GM12872 (cell line): ENCODE results near the gene NLGN4X.

Experiments used
- TF ChIP-seq, protein P1 (sequence below): IDR thresholded peaks from 3 replicates; pipeline ENCODE4 v1.5.1; 2011; ENCODE audit warnings: low read depth, mild to moderate bottlenecking, low read length, moderate library complexity; ENCODE audit not compliant: insufficient read depth

The NLGN4X gene

DNA sequence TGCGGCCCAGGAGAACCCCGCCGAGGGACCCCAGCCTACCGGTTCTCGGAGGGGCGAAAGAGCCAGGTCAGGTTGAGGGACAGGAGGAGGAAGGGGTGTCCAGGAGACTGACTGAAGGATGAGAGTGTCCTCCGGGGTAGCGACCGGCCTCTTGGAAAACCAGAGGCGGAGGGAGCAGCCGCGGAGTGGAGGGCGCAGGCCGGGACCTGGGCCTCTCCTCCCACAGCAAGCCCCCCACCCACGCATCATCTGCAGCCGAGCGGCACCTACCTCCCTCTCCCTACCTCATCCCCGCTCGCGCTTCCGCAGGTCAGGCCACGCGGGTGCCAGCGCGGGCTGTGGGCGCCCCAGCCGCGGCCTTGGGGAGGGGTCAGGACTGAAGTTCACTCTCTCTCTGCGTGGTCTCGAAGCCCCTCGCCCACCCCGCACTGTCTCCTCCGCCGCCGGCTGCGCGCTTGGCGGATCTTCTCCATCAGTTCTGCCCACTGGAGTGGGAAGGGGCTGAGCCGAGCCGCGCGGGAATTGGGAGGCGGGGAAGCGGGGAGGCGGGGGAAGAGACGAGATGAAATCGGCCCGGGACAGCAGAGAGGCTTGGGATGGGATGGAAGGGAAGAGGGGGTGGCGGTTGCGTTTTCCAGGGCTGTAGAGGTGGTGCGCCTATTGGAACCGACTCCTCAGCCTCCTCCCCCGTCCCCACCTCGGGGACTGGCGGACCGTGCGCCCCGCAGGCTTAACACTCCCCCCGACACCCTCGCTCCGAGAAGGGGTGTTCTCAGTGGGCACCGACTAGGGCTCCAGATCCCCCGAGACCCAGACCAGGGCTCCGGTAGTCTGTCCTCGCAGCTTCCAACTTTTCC lies 1.8 kb downstream of the NLGN4X start:
- TF ChIP-seq, protein P1, sequence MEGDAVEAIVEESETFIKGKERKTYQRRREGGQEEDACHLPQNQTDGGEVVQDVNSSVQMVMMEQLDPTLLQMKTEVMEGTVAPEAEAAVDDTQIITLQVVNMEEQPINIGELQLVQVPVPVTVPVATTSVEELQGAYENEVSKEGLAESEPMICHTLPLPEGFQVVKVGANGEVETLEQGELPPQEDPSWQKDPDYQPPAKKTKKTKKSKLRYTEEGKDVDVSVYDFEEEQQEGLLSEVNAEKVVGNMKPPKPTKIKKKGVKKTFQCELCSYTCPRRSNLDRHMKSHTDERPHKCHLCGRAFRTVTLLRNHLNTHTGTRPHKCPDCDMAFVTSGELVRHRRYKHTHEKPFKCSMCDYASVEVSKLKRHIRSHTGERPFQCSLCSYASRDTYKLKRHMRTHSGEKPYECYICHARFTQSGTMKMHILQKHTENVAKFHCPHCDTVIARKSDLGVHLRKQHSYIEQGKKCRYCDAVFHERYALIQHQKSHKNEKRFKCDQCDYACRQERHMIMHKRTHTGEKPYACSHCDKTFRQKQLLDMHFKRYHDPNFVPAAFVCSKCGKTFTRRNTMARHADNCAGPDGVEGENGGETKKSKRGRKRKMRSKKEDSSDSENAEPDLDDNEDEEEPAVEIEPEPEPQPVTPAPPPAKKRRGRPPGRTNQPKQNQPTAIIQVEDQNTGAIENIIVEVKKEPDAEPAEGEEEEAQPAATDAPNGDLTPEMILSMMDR: no peak

DNA sequence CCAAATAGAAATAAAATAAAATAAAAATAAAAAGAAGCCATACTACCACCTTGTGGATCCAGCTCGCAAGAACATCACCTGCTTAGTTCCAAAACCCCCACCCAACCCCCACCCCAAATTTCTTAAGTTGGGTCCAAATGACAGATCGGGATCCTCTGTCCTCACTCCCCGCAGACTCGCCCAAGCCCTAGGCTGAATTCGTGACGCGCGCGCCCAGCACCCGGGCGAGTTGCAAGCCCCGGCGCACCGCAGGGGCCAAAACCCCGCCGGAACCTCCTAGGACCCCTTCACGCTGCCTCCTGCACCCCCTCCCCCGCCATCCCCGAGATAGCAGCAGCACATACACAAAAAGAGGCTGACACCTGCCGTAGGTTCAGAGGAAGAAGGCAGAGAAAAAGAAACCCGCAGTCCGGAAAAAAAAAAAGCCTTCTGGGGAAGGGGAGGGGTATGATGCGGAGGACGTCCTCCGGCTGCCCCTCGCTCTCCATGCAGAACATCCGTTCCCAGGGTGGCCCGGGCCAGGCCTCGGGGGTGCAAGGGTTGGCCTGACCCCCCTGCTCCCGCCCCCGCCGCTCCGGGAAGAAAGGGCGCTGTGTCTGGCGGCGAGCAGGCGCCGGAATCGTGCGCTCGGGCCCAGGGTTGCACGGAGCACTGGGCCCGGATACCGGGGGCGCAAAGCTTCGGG lies 2.6 kb downstream of the NLGN4X start:
- TF ChIP-seq, protein P1: no peak

GRCh38 chrX:6225288-6225910 lies 3.3 kb downstream of the NLGN4X start:
- TF ChIP-seq, protein P1: no peak

GRCh38 chrX:6223516-6223915 lies 5.2 kb downstream of the NLGN4X start:
- TF ChIP-seq, protein P1: no peak

DNA sequence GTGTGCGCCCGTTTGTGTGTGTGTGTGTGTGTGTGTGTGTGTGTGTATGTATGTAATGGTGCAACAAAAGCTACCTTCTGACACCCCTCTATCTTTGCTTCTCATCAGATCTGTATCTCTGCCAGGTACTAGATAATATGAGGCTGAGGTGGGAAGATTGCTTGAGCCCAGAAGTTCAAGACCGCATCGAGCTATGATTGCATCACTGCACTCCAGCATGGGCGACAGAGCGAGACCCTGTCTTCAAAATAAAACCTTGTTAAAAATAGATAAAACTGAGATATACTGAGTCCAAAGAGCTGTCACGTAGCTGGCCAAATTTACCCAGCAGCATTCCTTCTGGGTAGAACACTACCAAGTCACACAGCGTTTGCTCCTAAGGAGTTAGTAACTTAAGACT lies 18.4 kb downstream of the NLGN4X start:
- TF ChIP-seq, protein P1: no peak

- TF ChIP-seq, protein P1: no peak
Measured at GRCh38 chrX:6203462-6204215, 25.0 kb downstream of the NLGN4X start.

DNA sequence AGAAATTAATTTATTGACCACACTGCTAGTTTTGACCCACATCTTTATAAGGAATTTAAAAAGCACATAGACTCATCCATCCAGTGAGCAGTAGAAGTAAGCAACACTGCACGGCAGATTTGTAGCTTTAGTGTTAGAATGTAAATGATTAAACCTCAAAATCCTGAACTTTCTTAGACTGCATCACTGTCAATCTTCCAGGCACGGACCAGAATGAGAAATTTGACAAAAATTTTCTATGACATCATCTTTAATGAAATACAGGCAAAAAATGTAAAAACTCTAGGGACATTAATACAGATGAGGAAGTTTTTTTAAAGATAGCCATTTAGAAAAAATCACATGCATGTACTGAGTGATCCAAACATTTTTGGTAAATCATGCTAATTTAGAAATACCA lies 29.2 kb downstream of the NLGN4X start:
- TF ChIP-seq, protein P1: no peak
